HepG2 (cell line): ENCODE measurements around the gene PLBD2. TPM values are rescaled to one million over a fixed set of nuclear protein-coding genes. Genes with fewer than 3 reads are reported as not detected.
A peak's percentile ranks its signal among the peaks of the same experiment; 100 is the strongest.

Experiments used
- AFF4 ChIP-seq: sonication (generic); formaldehyde crosslinking; IDR thresholded peaks from 2 replicates; pipeline ENCODE4 v1.4.0; 2020; ENCODE audit warnings: missing genetic modification reagents
- AGO2 ChIP-seq: fragments of 200-400 bp; formaldehyde crosslinking; optimal IDR thresholded peaks from 2 replicates; pipeline ENCODE3; 2017; ENCODE audit warnings: mild to moderate bottlenecking, low read depth, low read length, moderate library complexity
- ARHGAP35 ChIP-seq: sonication (generic); formaldehyde crosslinking; IDR thresholded peaks from 2 replicates; pipeline ENCODE4 v1.9.0; 2022; ENCODE audit warnings: mild to moderate bottlenecking, inconsistent platforms, moderate library complexity, missing genetic modification reagents, borderline replicate concordance
- ETS1 ChIP-seq: sonication (generic); formaldehyde crosslinking; IDR thresholded peaks from 2 replicates; pipeline ENCODE4 v1.4.0; 2020; ENCODE audit warnings: missing genetic modification reagents
- NFYC ChIP-seq: IDR thresholded peaks from 2 replicates; pipeline ENCODE4 v1.6.1; 2016; ENCODE audit warnings: missing genetic modification reagents, missing compliant biosample characterization
- SOX13 ChIP-seq, 3 experiments: fragments of 450-650 bp in 1 of 3; sonication (generic) in 1 of 3; formaldehyde crosslinking in 1 of 3; IDR thresholded peaks in 2 of 3; conservative IDR thresholded peaks in 1 of 3; 2 replicates each; pipeline versions ENCODE4 v1.5.0 to v1.6.1; 2016 to 2020; ENCODE audit warnings: antibody characterized with exemption in 1 of 3, mild to moderate bottlenecking in 1 of 3, missing compliant biosample characterization in 1 of 3, missing genetic modification reagents in 1 of 3, moderate library complexity in 1 of 3
- ZFP90 ChIP-seq: sonication (generic); formaldehyde crosslinking; IDR thresholded peaks from 2 replicates; pipeline ENCODE4 v1.8.0; 2022; ENCODE audit warnings: missing genetic modification reagents, mild to moderate bottlenecking, inconsistent platforms, borderline replicate concordance
- polyA plus RNA-seq, 8 experiments: library from polyadenylated mRNA; depleted of rRNA in 3 of 8; stranded (reverse) in 7 of 8; unstranded in 1 of 8; fragments of >200 nt; fragmentation: Illumina TruSeq in 4 of 8; extraction: Trizol in 4 of 8; gene quantifications; 2 replicates each; pipeline versions ENCODE4 v1.2.1 to v1.2.3, GENCODE V29; 2011 to 2016; ENCODE audit warnings: low read depth in 4 of 8, missing spikeins in 1 of 8, mixed read lengths in 1 of 8; ENCODE audit not compliant: insufficient read depth in 1 of 8
- total RNA-seq, 5 experiments: library from RNA; depleted of rRNA; stranded (reverse); fragments of >200 nt; fragmentation: Illumina TruSeq; extraction: Trizol; gene quantifications; 2 replicates each; pipeline ENCODE4 v1.2.3, GENCODE V29; 2016; ENCODE audit warnings: low read depth in 1 of 5
- TF ChIP-seq, protein P1 (sequence below): sonication (generic); formaldehyde crosslinking; IDR thresholded peaks from 2 replicates; pipeline ENCODE4 v1.4.0; 2020; ENCODE audit warnings: low read depth, mild to moderate bottlenecking, missing genetic modification reagents
- TF ChIP-seq, protein P2 (sequence below): sonication (generic); formaldehyde crosslinking; IDR thresholded peaks from 2 replicates; pipeline ENCODE4 v1.4.0; 2020; ENCODE audit warnings: missing genetic modification reagents, borderline replicate concordance
- TF ChIP-seq, protein P3 (sequence below): sonication (generic); formaldehyde crosslinking; IDR thresholded peaks from 2 replicates; pipeline ENCODE4 v1.4.0; 2020; ENCODE audit warnings: missing genetic modification reagents

The PLBD2 gene
- total and polyA plus RNA-seq, 2 of the 13 experiments (the other 11 are each of a cell fraction or from before 2014, with no cell fraction given): 6.7 to 8.5 TPM

DNA sequence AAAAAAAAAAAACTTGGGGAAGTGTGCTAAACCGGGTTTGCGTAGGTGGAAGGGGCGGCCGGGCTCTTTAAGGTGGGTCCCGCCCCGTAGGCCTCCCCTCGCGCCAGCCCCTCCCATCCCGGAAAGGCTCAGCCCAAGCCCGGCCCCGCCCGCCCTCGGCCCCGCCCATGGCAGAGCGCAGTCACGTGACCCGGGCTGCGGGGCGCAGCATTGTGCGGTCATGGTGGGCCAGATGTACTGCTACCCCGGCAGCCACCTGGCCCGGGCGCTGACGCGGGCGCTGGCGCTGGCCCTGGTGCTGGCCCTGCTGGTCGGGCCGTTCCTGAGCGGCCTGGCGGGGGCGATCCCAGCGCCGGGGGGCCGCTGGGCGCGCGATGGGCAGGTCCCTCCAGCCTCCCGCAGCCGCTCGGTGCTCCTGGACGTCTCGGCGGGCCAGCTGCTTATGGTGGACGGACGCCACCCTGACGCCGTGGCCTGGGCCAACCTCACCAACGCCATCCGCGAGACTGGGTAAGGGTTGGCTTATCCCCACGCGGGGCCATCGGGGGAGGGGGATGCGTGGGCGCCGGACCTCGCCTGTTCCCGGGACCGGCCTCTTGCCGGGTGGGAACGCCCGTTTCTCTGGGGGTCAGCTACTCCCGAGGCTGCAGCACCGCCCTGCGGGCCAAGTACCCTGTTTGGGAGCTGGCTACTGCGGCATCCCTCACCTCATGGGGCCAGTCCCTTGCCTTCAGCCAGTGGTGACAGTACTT is at the start of gene PLBD2 (continued):
- TF ChIP-seq ARHGAP35 (CRISPR knock-in tag) (no peak), NFYC (no peak), AFF4 (no peak), AGO2 (no peak), ETS1 (CRISPR knock-in tag) (no peak), ZFP90 (CRISPR knock-in tag) (0 out of 2 replicates have a peak, but pooled peaks have one; percentile 45), SOX13 (IDR thresholded peaks at IDR 0.05) (no peak), SOX13 (CRISPR knock-in tag; conservative IDR thresholded peaks at IDR 0.05 in 1 of 2, IDR thresholded peaks at IDR 0.05 in 1 of 2) (peak in 1 of 2 experiments; percentile 10; a peak in 1 of 4 replicates)
- TF ChIP-seq, protein P1, sequence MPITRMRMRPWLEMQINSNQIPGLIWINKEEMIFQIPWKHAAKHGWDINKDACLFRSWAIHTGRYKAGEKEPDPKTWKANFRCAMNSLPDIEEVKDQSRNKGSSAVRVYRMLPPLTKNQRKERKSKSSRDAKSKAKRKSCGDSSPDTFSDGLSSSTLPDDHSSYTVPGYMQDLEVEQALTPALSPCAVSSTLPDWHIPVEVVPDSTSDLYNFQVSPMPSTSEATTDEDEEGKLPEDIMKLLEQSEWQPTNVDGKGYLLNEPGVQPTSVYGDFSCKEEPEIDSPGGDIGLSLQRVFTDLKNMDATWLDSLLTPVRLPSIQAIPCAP (CRISPR knock-in tag): no peak
- TF ChIP-seq, protein P2, sequence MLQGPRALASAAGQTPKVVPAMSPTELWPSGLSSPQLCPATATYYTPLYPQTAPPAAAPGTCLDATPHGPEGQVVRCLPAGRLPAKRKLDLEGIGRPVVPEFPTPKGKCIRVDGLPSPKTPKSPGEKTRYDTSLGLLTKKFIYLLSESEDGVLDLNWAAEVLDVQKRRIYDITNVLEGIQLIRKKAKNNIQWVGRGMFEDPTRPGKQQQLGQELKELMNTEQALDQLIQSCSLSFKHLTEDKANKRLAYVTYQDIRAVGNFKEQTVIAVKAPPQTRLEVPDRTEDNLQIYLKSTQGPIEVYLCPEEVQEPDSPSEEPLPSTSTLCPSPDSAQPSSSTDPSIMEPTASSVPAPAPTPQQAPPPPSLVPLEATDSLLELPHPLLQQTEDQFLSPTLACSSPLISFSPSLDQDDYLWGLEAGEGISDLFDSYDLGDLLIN (CRISPR knock-in tag): no peak
- TF ChIP-seq, protein P3, sequence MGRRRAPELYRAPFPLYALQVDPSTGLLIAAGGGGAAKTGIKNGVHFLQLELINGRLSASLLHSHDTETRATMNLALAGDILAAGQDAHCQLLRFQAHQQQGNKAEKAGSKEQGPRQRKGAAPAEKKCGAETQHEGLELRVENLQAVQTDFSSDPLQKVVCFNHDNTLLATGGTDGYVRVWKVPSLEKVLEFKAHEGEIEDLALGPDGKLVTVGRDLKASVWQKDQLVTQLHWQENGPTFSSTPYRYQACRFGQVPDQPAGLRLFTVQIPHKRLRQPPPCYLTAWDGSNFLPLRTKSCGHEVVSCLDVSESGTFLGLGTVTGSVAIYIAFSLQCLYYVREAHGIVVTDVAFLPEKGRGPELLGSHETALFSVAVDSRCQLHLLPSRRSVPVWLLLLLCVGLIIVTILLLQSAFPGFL (CRISPR knock-in tag): no peak
